G401 (cell line): ENCODE measurements around the gene CYP26B1. TPM values are rescaled to one million over a fixed set of nuclear protein-coding genes. Genes with fewer than 3 reads are reported as not detected.

Experiments
- DNase-seq: peaks from one replicate; pipeline ENCODE4 v3.0.0-alpha.2; 2015; ENCODE audit warnings: low spot score
- in situ Hi-C: cut with HindIII; loops from 2 replicates; pipeline ENCODE4 v1.10.0; 2016; ENCODE audit warnings: low sequenced_read_pairs, mixed read lengths
- total RNA-seq: library from RNA; depleted of rRNA; stranded (reverse); fragments of >200 nt; shearing (Covaris generic); gene quantifications from 2 replicates; pipeline ENCODE4 v1.2.3, GENCODE V29; 2014

CYP26B1 gene
- total RNA-seq, 1 experiment from 2014 or later: not detected

- in situ Hi-C loops: no loop called here
Observed at GRCh38 chr2:72134408-72134996, 13.2 kb downstream of the CYP26B1 start.

DNA sequence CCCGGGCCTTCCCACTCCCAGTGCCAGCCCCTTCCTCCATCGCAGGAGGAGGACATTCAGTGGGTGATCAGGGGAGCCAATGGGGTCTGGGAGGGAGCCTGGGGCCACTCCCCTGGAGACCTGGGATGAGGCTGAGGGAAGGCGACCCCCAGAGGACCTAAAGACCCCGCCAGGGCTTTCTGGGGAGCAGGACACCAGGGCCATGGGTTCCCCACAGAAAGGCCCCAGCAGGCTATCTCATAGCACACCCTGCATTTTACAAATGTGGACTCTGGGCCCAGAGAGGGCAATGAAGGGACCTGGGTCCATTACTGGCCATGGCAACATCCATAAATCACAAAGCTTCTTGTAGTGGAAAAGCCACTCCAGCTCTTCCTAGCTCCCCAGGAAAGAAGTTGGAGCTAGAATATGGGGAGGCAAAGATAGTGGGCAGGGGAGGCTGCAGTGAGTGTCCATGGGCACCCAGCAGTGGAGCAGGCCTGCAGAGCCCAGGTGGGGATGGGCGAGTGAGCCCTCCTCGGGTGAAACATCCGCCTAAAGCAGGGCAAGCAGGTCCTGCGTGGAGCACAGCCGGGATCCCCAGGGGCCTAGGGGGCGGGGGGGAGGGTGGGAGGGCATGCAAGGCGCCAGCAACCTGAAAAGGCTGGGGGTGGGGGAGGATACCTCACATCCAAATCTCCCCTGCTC is 13.8 kb downstream of the CYP26B1 start:
- no peak for DNase-seq

More at GRCh38 chr2:72134408-72134996, 13.2 kb downstream of the CYP26B1 start:
- DNase-seq: no peak

DNA sequence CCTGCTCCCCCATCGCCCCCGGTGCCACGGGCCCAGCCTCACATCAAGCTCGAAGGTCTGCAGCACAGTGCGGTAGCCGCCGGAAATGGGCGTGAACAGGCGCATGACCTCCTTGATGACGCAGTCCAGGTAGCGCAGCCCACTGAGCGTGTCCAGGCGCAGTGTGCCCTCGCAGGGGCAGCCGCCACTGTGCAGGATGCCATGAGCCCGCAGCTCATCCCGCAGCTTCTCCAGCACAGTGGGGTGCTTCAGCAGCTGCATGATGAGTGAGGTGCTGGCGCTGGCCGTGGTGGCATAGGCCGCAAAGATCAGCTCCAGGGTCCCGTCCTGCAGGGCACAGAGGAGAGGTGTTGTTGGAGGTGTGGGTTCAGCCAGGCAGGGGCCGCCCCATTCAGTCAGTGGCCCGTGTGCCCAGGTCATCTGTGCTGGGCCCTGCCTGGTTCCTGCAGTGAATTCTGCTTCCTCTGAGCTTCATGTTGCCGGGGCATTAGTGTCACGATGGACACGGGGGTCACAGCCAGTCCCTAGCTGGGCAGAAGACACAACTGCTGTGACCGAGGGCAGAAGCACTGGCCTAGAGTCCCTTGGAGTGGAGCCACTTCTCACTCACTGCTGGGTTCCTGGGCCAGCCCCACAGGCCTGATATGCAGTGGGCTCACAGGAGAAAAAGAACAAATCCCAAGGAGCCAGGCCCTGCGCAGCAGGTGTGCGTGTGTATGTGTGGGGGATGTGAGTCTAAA is 14.5 kb downstream of the CYP26B1 start:
- DNase-seq: no peak
- in situ Hi-C loops: no loop called here

More for the DNA sequence above, 13.8 kb downstream of the CYP26B1 start:
- in situ Hi-C loops: no loop called here

- no peak for DNase-seq
- in situ Hi-C loops: no loop called here
Observed at GRCh38 chr2:72131916-72132841, 15.5 kb downstream of the CYP26B1 start.

- no peak for DNase-seq
- in situ Hi-C loops: no loop called here
Observed at GRCh38 chr2:72131371-72131891, 16.2 kb downstream of the CYP26B1 start.

- in situ Hi-C loops: no loop called here
- DNase-seq: no peak
Observed at GRCh38 chr2:72130659-72131360, 16.9 kb downstream of the CYP26B1 start.

- in situ Hi-C loops: no loop called here
Observed at GRCh38 chr2:72129681-72130340, 17.9 kb downstream of the CYP26B1 start.

GRCh38 chr2:72128843-72129227 is 18.8 kb downstream of the CYP26B1 start:
- no peak for DNase-seq
- in situ Hi-C loops: no loop called here

More at GRCh38 chr2:72129681-72130340, 17.9 kb downstream of the CYP26B1 start:
- peak; percentile 71 for DNase-seq

DNA sequence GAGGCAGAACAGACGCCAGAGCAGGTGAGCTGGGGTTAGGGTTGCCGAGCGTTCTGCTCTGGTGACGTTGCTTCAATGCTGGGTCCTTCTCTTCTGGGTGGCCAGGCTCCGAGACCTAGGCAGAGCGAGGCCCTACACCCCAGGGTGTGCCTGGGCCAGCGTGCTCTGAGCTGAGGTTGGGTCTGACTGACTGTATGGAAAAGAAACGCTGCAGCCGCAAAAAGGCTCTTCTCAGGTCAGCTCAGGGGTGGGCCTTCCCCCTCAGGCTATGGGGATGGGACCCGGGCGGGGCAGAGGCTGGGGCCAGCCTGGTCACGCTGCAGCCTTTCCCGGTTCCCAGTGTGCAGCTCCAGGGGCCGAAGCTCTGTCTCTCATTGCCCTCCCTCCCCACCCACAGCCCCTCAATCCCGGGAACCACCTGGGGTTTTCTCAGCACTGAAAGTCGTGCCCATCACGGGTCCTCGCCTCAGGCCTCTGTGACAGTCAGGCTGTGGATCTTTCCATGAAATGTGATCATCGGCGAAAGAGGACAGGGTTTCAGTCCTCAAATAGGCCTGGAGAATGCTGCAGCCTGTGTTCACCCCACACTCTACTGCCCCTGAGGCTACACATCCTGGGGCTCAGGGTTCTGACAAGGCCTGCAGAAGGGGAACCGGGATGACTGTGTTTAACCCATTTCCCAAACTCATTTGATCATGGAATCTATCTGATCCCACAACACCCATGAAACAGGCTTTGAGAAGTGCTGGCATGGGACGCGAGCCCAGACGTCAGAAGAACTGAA is 19.4 kb downstream of the CYP26B1 start:
- DNase-seq: no peak
- in situ Hi-C loops: no loop called here

DNA sequence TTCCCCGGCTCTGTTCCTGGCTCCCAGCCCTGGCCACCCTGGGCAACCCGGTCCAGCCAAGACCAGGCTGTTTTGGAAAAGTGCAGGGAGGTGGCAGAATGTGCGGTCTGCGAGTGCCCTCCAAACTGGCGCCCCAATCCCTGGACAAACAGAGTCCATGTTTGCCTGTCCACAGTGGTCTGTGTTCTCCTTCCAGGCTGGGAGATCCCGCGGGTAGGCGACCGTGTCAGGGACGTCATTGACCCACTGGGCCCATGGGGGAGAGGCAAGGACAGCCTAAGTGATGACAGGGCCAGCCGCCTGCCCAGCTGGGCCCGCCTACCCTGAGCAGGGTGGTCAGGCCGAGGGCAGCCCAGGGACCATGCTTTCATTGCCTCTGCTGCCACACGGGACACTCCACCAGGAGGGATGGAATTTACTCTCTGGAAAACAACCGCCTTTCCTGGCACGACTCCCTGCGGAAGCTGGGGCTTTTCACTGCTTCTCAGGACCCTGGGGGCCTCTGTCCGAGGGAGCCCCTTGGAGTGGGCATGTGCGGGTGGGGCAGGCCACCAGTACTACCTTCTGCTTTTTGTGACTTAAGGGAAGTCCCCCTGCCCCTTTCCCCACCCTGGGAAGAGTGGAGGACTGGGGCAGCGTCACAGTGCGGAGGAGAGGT is 20.1 kb downstream of the CYP26B1 start:
- in situ Hi-C loops: no loop called here
- DNase-seq: no peak

DNA sequence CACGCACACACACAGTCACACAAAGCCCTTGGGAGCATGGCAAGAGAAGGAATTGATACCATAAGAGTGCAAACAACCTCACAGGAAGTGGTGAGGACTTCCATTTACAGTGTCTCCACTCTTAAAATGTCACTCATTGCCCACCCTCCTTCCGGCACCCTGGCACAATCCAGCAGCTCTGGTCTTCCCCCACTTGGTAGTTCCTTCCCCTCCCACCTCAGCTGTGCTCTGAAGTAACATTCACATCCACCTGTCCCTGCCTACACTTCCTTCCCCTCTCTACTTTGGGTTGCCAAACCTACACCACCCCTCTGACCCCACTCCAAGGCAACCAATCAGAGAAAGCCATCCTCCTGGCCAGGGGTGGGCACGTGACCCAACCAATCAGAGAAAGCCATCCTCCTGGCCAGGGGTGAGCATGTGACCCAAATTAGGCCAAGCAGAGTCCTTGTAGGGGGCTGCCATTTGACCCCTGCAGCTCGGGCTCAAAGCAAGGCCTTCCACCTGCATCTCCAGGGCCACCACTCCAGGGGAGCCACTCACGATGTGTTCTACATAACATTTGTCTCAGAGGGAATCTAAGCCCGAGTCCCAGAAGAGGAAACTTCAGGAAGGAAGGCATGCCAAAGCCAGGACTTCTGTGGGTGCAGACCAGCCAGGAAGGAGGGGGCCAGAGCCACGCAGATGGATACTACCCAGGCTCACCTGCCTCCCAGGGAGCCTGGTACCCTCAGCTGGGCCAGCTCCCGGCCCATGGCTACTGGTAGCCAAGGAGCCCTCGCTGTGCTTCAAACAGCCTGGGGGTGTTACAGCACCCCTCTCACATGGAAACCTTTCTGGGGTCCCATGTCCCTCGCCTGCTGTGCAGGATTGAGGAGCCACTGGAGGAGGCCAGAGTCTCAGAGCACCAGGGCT is 21.2 kb downstream of the CYP26B1 start:
- no peak for DNase-seq
- in situ Hi-C loops: no loop called here

DNA sequence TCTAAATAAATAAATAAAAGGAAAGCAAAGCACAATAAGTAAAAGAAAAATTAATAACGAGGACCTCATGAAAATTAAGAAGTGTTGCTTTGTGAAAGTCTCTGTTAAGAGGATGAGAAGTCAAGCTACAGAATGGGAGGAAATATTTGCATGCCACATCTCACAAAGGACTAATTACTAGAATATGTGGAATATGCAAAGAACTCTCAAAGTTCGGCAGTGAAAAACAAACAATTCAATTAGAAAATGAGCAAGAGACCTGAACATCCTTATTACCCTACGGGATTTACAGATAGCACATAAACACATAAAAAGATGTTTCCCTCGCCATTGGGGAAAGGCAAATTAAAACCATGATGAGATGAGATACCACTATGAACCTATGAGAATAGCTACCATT is 23.3 kb downstream of the CYP26B1 start:
- no peak for DNase-seq
- in situ Hi-C loops: no loop called here

DNA sequence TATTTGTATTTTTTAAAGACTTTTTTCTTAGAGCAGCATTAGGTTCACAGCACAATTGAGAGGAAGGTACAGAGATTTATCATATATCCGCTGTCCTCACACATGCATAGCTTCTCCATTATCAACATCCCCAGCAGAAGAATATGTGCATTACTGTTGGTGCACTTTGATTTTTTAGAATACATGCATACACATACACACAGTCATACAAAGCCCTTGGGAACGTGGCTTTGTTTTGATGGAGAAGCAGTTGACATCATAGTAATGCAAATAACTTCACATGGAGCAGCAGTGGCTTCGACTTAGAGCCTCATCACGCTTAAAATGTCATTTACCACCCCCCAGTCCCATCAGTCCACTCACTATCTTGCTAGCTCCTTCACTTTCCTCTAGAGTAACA is 26.5 kb downstream of the CYP26B1 start:
- no peak for DNase-seq
- in situ Hi-C loops: no loop called here

DNA sequence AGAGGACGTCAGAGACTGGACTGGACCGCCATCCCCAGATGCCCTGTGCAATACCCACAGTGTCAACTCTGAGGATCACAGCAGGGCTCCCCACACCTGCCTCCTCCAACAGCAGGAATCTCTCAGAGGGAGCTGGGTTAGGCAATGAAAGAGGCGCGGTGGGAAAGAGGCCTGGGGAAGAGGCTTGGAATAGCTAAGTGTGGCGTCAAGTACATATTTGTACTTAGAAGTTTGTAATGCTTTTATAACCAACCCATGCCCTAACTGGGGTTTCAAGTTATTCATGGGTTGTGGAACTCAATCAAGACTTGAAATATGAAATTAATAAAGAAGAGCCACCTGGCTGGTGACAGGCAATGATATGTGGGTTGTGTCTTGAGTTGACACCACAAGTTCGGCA is 28.7 kb downstream of the CYP26B1 start:
- in situ Hi-C loops: no loop called here
- DNase-seq: no peak

DNA sequence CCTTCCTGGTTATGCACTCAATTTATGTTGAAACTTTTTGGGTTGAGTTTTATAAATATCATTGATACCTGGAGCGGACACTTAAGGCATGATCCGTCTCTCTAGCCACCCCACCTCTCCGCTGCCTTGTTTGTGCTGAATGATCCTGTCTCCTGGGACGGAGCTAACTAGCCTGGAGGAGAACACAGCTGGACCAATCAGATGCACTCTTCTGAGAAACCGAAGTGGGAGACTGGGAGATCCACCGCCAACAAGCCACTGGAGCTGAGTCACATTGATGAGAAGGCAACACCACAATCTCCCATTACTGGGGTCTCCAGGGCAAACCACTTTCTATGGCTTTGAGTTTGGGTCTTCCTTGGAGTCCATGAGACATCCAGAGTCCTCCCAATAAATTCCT is 29.3 kb downstream of the CYP26B1 start:
- no peak for DNase-seq
- in situ Hi-C loops: no loop called here

DNA sequence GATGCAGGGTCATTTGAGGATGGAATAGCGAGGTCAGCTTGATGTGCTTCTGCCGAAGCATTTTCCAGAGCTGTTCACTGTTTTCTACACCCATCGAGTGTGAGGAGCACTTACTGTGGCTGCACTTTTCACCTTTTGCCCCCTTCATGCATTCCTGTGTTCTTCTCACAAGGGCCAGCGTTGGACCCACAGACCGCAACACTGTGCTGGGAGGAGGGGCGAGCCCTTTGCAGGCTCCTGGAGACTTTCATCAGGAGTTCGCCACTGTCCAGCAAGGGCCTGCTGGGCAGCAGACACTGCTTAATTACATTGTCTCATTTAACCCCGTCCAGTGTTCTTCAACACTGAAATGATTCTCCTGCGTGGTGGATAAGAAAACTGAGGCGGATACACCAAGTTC is 29.9 kb downstream of the CYP26B1 start:
- in situ Hi-C loops: no loop called here
- no peak for DNase-seq
